Astrocyte (in vitro differentiated cells and primary cell): Measurements from ENCODE around the gene SERPINE2.

ENCODE experiments used
- EZH2 ChIP-seq: IDR thresholded peaks from 2 replicates; pipeline ENCODE4 v1.6.1; 2012; ENCODE audit warnings: mild to moderate bottlenecking, low read length, inconsistent platforms; ENCODE audit not compliant: insufficient read depth
- TF ChIP-seq, protein P1 (sequence below): IDR thresholded peaks from 2 replicates; pipeline ENCODE4 v1.5.1; 2011; ENCODE audit warnings: low read depth, mild to moderate bottlenecking, inconsistent platforms, low read length, moderate library complexity; ENCODE audit not compliant: insufficient read depth

DNA sequence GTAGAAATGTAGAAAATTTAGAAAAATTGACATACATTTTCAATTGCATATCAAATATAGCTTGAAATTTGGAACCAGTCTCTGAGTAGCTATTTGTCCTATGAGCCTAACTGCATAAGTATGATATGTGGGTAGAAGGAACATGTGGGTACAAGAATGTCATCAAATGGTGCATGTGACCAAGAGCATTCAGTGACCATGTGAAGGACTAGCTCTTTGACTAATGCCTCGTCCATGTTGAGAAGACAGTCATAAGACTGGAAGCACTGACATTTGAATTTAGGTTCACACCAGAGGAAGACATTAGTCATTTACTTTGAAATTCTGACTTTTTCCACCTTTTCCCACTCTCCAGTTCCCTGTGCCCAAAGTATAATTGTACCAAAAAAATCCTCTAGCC, 69.2 kb downstream of the SERPINE2 start:
- TF ChIP-seq, protein P1, sequence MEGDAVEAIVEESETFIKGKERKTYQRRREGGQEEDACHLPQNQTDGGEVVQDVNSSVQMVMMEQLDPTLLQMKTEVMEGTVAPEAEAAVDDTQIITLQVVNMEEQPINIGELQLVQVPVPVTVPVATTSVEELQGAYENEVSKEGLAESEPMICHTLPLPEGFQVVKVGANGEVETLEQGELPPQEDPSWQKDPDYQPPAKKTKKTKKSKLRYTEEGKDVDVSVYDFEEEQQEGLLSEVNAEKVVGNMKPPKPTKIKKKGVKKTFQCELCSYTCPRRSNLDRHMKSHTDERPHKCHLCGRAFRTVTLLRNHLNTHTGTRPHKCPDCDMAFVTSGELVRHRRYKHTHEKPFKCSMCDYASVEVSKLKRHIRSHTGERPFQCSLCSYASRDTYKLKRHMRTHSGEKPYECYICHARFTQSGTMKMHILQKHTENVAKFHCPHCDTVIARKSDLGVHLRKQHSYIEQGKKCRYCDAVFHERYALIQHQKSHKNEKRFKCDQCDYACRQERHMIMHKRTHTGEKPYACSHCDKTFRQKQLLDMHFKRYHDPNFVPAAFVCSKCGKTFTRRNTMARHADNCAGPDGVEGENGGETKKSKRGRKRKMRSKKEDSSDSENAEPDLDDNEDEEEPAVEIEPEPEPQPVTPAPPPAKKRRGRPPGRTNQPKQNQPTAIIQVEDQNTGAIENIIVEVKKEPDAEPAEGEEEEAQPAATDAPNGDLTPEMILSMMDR = no peak
- TF ChIP-seq EZH2 = no peak
